ENCODE results near the gene XPO6. TPM values are rescaled to one million over a fixed set of nuclear protein-coding genes. Genes with fewer than 3 reads are reported as not detected.

XPO6 gene
- polyA plus RNA-seq, 3 donors: 79.7 to 85.3 (median 84.8) TPM

DNA sequence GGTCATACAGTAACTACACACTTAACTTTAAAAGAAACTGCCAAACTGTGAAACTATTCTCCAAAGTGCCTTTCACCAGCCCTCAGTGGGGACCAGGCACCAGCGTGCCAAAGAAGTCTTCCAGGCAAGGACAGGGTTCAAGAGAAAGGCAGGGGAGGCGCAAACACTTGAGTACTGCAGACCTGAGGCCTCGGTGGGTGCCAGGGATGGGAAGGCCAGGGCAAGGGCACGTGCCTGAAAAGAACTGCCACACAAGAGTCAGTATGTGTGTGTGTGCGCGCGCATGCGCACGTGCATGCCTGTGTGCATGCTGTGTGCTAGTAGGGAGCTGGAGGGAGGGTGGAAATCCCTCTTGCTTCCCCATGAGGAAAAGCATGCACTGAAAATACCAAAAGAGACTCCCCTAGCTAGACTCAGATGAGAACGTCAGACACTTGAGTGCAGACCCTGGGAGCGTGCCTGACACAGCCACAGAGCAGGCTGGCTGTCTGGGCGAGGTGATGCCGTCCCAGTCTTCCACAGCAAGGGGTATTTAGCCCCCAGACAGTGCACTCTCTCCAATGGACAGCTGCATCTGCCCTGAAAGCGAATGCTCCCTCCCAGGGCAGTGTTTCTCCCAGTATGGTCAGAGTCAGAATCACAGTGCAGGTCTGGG is 108.1 kb downstream of the XPO6 start:
- DNase-seq (ENCODE audit: extremely low read depth in 1 of 11, low read depth in 9 of 11, low spot score in 4 of 11): no peak

DNA sequence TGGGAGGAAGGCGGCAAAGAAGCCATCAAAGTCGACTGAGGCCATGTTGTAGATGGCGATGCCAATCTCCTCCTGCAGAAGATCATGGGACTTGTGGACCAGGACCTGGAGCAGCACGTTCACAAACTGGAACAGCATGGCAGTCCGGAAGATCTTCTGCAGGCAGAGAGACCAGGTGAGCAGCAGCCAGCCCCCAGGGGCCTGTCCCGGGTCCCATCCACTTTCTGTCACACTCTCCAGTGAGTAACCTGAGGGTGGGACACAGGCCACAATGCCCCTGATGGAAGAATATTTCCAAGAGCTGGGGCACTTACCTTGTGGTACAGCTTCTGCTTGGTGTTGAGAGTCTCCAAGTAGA is 110.3 kb downstream of the XPO6 start:
- no peak for DNase-seq (ENCODE audit: extremely low read depth in 1 of 11, low read depth in 9 of 11, low spot score in 4 of 11)

GRCh38 chr16:28100810-28101532 is 110.8 kb downstream of the XPO6 start:
- DNase-seq (ENCODE audit: extremely low read depth in 1 of 11, low read depth in 9 of 11, low spot score in 4 of 11): no peak

- no peak for DNase-seq (ENCODE audit: extremely low read depth in 1 of 11, low read depth in 9 of 11, low spot score in 4 of 11)
These were observed 112.5 kb downstream of the XPO6 start for GRCh38 chr16:28098959-28099945.

GRCh38 chr16:28098171-28098958 is 113.4 kb downstream of the XPO6 start:
- DNase-seq (ENCODE audit: extremely low read depth in 1 of 11, low read depth in 9 of 11, low spot score in 4 of 11): no peak

DNA sequence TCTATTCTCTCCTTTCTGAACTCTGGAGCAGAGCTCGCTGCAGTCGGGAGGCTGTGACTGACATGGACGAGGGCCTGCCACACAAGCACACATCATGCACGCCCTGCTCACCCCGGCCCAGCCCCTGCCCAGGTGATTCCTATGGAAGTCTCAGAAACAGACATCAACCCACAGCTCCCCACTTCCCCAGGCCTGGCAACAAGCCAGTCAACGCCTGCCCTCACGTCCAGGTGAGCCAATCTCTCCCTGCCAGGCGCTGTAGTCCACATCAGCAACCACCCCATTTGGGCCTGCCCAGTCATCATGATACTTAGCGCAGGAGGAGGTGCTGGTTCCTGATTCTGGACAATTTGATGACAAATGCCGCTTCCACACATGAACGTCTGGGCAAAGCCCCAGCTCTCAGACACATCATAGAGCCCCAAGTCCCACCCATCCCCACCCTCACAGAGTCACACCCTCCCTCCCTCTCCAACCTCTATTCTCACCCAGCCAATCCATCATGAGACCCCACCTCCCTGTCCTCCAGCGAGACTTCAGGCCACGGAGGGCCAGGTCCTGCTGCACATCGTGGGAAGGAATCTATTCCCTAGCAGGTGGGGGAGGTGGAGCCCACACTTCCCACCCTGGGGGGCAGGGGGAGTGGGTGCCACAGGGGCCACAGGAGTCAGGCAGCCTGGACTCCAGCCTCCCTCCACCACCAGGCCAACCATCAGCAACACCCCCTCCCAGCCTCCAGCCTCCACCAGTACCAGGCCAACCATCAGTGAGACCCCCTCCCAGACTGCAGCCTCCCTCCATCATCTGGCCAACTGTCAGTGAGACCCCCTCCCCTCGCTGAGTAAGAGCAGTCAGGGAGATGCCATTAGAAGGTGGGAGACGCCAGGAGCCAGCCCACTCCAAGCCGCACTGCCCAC is 114.5 kb downstream of the XPO6 start:
- DNase-seq (ENCODE audit: extremely low read depth in 1 of 11, low read depth in 9 of 11, low spot score in 4 of 11): no peak

DNA sequence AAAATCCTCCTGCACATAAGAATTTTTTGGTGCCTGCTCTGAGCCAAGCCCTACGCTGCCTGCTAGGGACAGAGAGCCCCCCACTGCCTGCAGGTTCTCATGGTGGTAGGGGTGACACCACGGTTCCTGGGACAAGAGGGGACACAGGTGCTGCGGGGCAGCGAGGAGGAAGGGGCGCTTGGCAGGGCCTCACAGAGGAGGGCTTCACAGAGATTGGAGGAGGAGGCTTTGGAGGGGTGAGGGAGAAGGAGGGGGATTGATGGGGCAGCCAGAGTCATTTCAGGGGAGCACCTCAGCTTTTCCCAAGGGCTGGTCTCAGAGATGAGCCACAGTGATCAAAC is 118.4 kb downstream of the XPO6 start:
- DNase-seq (ENCODE audit: extremely low read depth in 1 of 11, low read depth in 9 of 11, low spot score in 4 of 11): no peak

DNA sequence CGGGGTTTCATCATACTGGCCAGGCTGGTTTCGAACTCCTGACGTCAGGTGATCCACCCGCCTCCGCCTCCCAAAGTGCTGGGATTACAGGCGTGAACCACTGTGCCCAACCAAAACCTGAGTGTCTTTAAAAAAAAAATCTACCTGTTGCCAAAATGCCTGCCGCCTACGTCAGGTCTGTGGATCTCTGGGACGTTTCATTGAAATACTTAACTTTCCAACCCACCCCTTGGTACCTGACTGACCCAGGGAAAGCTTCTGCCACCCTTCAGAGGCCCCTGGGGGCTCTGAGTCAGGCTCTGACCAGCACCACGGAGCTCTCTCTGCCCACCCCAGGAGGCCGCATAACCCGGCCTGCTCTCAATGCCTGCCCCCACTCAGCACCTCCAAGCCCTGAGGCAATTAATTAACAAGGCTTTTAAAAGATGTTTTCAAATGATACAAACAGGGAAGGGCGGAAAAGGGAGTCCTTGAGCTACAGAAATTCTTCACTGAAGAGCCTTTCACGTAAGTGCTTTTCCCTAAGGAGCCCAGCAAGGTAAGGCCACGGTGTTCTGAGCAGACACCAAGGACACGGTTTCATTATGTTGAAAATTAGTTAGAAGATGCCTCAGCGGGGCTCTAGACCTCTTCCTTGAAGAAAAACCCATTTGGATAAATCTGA is 118.9 kb downstream of the XPO6 start:
- no peak for DNase-seq (ENCODE audit: extremely low read depth in 1 of 11, low read depth in 9 of 11, low spot score in 4 of 11)

DNA sequence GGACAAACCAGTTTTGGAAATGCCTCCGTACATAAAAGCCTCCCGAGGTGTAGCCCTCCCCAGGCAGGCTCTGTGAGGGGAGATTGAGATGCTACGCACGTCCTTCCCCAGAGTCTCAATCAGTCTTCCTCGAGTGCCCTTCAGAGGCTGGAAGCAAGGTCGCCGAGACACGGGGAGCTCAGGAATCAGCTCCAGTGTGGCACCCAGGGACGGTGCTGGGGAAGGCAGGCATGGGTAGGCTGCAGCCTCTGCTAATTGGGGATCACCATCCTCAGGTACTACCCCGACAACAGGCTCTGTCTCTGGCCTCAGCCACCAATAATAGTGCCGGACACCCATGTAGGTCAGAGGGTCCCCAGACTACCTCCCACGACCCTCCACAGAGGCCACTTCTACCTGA is 120.1 kb downstream of the XPO6 start:
- no peak for DNase-seq (ENCODE audit: extremely low read depth in 1 of 11, low read depth in 9 of 11, low spot score in 4 of 11)

DNA sequence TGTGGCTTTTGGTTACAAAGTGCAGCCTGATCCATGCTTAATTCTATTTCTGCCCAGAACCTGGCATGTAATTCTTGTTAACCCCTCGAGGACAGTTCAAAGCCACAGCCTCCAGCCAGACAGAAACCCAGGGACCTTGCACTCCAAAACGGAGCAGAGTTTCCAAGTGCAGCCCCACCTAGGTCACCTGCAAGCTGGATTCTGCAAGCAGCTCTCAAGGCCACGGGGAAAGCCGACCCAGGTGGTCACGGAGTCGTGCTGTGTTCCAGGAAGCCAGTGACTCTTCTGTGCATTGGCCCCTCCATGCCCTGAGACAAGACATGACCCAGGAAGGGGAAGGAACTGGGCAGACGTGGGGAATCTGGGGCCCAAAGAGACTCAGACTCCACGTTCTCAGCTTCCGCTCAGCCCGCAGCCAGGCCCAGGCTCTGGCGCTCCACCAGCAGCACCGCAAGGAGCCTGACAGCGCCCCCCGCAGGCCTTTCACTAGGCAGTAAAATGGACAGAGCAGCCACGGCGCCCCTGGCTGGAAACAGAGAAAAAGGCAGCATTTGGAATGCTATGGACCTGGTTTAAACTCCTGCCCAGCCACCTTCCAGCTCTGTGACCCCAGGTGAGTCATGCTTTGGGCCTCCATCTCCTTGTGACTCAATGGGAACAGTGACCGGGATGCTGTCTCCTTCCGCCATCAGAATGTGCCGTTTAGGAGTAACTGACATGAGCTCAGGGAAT is 121.0 kb downstream of the XPO6 start:
- DNase-seq (ENCODE audit: extremely low read depth in 1 of 11, low read depth in 9 of 11, low spot score in 4 of 11): no peak

- no peak for DNase-seq (ENCODE audit: extremely low read depth in 1 of 11, low read depth in 9 of 11, low spot score in 4 of 11)
These were observed 121.8 kb downstream of the XPO6 start for GRCh38 chr16:28089992-28090365.

DNA sequence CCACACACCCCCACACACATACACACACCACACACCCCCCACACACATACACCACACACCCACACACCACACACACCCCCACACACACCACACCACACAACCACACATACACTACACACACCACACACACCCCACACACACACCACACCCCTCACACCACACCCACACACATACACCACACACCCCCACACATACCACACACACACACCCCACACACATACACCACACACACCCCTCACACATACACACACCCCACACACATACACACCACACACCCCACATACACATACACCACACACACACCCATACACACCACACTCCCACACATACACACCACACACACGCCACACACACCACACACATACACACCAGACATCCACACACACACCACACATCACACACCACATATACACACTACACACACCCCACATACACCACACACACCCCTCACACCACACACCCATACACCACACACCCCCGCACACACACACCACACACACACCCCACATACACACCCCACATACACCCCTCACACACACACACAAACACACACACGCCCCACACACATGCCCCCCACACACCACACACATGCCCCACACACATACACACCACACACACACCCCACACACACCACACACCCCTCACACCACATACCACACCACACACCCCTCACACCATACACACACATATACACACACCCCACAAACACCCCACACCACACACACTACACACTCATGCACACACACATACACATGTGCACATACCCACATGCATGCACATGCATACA is 122.4 kb downstream of the XPO6 start:
- DNase-seq (ENCODE audit: extremely low read depth in 1 of 11, low read depth in 9 of 11, low spot score in 4 of 11): no peak

DNA sequence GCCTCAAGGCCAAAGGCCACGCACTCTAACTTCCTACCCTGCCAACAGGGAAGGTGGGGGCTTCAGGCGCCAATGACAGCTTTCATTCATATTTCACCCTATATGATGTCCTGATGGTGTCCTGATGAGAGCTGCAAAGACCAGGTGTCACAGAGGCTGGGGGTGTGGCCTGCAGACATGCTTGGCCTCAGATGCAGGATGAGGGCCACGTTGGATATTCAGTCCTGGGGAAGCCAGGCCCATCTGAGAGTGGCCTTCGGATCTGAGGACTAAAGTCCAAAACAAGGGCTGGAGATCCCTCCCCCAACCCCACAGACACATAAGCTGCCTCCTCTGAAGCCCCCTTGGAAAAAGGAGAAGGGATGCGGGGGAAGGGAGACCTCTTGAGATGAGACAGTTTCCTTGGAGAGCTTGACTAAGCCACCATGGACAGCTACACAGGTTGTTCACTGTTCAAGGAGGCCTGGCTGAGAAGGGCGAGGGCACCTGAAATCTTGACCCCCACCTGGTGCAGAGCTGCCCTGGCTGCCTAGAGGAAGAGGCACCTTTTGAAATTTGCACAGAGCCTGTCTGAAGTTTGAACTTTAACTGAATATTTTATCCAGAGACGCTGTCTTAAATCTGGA is 124.0 kb downstream of the XPO6 start:
- no peak for DNase-seq (ENCODE audit: extremely low read depth in 1 of 11, low read depth in 9 of 11, low spot score in 4 of 11)

GRCh38 chr16:28087140-28087660 is 124.6 kb downstream of the XPO6 start:
- no peak for DNase-seq (ENCODE audit: extremely low read depth in 1 of 11, low read depth in 9 of 11, low spot score in 4 of 11)

- no peak for DNase-seq (ENCODE audit: extremely low read depth in 1 of 11, low read depth in 9 of 11, low spot score in 4 of 11)
These were observed 125.3 kb downstream of the XPO6 start for GRCh38 chr16:28086186-28087139.

Measured in renal cortex interstitium (tissue), 11 donors.